Keratinocyte (primary cell): Measurements from ENCODE around the gene SPTLC2. TPM values are rescaled to one million over a fixed set of nuclear protein-coding genes. Genes with fewer than 3 reads are reported as not detected.

Experiments used
- DNase-seq: peaks from one replicate; pipeline ENCODE4 v3.0.0-alpha.2; 2011; ENCODE audit warnings: low read depth, missing footprints, low spot score
- FAIRE-seq: peaks from 2 replicates; lab custom pipeline; 2011; peaks lifted over from hg19 to GRCh38; lab: Jason Lieb, UNC
- H2AFZ ChIP-seq: 2 replicates; pipeline ENCODE4 v1.6.0; 2012; ENCODE audit warnings: low read length, control low read depth, inconsistent platforms; ENCODE audit not compliant: control insufficient read depth
- H3K27ac ChIP-seq: 2 replicates; pipeline ENCODE4 v1.5.1; 2011; ENCODE audit warnings: low read length; ENCODE audit not compliant: control insufficient read depth, insufficient read depth
- H3K27me3 ChIP-seq: 3 replicates; pipeline ENCODE4 v1.6.0; 2011; ENCODE audit warnings: low read length; ENCODE audit not compliant: control insufficient read depth, insufficient read depth; ENCODE audit errors: extremely low read depth
- H3K36me3 ChIP-seq, 2 experiments: 2 replicates in 1 of 2; 3 replicates in 1 of 2; pipeline ENCODE4 v1.5.1; 2011; ENCODE audit warnings: low read length in 2 of 2, mild to moderate bottlenecking in 1 of 2; ENCODE audit not compliant: control insufficient read depth in 2 of 2, insufficient read depth in 2 of 2; ENCODE audit errors: extremely low read depth in 1 of 2
- H3K4me1 ChIP-seq: 3 replicates; pipeline ENCODE4 v1.5.1; 2011; ENCODE audit warnings: low read length; ENCODE audit not compliant: control insufficient read depth, insufficient read depth; ENCODE audit errors: extremely low read depth
- H3K4me2 ChIP-seq: 3 replicates; pipeline ENCODE4 v1.6.0; 2011; ENCODE audit warnings: low read depth, low read length; ENCODE audit not compliant: control insufficient read depth, insufficient read depth; ENCODE audit errors: extremely low read depth
- H3K4me3 ChIP-seq, 3 experiments: fragments of 200-600 bp in 1 of 3; sonication (generic) in 1 of 3; 2 replicates in 2 of 3; 3 replicates in 1 of 3; pipeline ENCODE4 v1.5.1; 2011 to 2016; ENCODE audit warnings: low read length in 3 of 3, mild to moderate bottlenecking in 3 of 3, control low read depth in 2 of 3, inconsistent platforms in 1 of 3, low read depth in 1 of 3, mixed read lengths in 1 of 3, mixed run types in 1 of 3, moderate library complexity in 1 of 3; ENCODE audit not compliant: control insufficient read depth in 2 of 3, insufficient read depth in 2 of 3; ENCODE audit errors: extremely low read depth in 1 of 3
- H3K79me2 ChIP-seq: 2 replicates; pipeline ENCODE4 v1.6.0; 2012; ENCODE audit warnings: low read length; ENCODE audit not compliant: control insufficient read depth, insufficient read depth
- H3K9ac ChIP-seq: 3 replicates; pipeline ENCODE4 v1.6.0; 2011; ENCODE audit warnings: low read length; ENCODE audit not compliant: control insufficient read depth, insufficient read depth; ENCODE audit errors: extremely low read depth
- H3K9me1 ChIP-seq: 3 replicates; pipeline ENCODE4 v1.6.0; 2011; ENCODE audit warnings: low read length; ENCODE audit not compliant: control insufficient read depth, insufficient read depth; ENCODE audit errors: extremely low read depth
- H3K9me3 ChIP-seq: 2 replicates; pipeline ENCODE4 v1.5.1; 2012; ENCODE audit warnings: low read depth, low read length; ENCODE audit not compliant: control insufficient read depth
- H4K20me1 ChIP-seq: 3 replicates; pipeline ENCODE4 v1.6.0; 2011; ENCODE audit warnings: low read length; ENCODE audit not compliant: control insufficient read depth, insufficient read depth; ENCODE audit errors: extremely low read depth
- EZH2 ChIP-seq: IDR thresholded peaks from one replicate; pipeline ENCODE4 v1.6.1; 2012; ENCODE audit warnings: inconsistent platforms, mild to moderate bottlenecking, low read length, moderate library complexity
- dilution Hi-C: fragments of 300-500 bp; cut with MboI; formaldehyde crosslinking; loops from one replicate; pipeline ENCODE4 v1.7.0; 2020; ENCODE audit warnings: low sequenced_read_pairs; ENCODE audit not compliant: extremely low pct_ligation_motif_present
- polyA plus RNA-seq, 5 experiments: library from polyadenylated mRNA; depleted of rRNA in 3 of 5; stranded (reverse) in 3 of 5; stranded (forward) in 1 of 5; unstranded in 1 of 5; fragments of >200 nt; gene quantifications; 1 replicate in 1 of 5; 2 replicates in 3 of 5; 3 replicates in 1 of 5; pipeline versions ENCODE4 v1.2.1 to v1.2.3, GENCODE V29; 2011 to 2012; ENCODE audit warnings: missing spikeins in 2 of 5, low read depth in 1 of 5, low replicate concordance in 1 of 5
- TF ChIP-seq, protein P1 (sequence below), 3 experiments: IDR thresholded peaks in 1 of 3; conservative IDR thresholded peaks in 1 of 3; optimal IDR thresholded peaks in 1 of 3; 2 replicates in 2 of 3; 3 replicates in 1 of 3; pipeline versions ENCODE3 to v1.5.1; 2011; ENCODE audit warnings: low read length in 3 of 3, mild to moderate bottlenecking in 3 of 3, moderate library complexity in 2 of 3, control low read depth in 1 of 3, inconsistent platforms in 1 of 3; ENCODE audit not compliant: insufficient read depth in 2 of 3; ENCODE audit errors: extremely low read depth in 1 of 3

Gene SPTLC2
- polyA plus RNA-seq, 1 donor (not counting 4 experiments of a cell fraction or from before 2014, with no cell fraction given) = 46.8 TPM

DNA sequence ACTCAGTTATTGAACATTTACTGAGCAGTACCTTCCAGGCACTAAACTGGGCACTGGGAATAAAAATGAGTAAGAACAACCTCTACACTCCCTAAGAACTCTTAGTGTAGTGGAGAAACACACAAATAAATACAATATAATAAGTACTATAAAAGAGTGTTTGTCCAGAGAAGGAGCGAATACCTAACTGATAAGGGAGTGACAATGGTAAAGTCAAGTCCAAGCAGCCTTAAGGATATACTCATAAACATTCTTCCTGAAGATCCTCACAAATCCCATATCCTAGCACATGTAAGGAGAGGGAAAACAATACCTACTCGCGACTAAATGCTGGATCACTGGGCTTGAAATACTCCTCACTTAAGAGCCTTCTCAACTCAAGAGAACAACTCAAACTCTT is 32.8 kb downstream of the SPTLC2 start:
- Histone ChIP-seq H3K79me2 (peaks cover 93% of the 10 kb centered on the region), H3K36me3 (peaks cover 0 to 2% of the 10 kb centered on the region in 2 experiments), H3K27ac (no peak overlapping the region), H2AFZ (no peak overlapping the region), H3K9me3 (no peaks in the 10 kb centered on the region), H3K9me1 (no peaks in the 10 kb centered on the region), H3K4me1 (no peaks in the 10 kb centered on the region), H3K27me3 (no peaks in the 10 kb centered on the region), H3K4me2 (no peak overlapping the region), H3K4me3 (no peak overlapping the region), H3K9ac (no peak overlapping the region), H4K20me1 (no peaks in the 10 kb centered on the region)
- dilution Hi-C loops = no loop called here
- no peak for TF ChIP-seq EZH2
- TF ChIP-seq, protein P1, sequence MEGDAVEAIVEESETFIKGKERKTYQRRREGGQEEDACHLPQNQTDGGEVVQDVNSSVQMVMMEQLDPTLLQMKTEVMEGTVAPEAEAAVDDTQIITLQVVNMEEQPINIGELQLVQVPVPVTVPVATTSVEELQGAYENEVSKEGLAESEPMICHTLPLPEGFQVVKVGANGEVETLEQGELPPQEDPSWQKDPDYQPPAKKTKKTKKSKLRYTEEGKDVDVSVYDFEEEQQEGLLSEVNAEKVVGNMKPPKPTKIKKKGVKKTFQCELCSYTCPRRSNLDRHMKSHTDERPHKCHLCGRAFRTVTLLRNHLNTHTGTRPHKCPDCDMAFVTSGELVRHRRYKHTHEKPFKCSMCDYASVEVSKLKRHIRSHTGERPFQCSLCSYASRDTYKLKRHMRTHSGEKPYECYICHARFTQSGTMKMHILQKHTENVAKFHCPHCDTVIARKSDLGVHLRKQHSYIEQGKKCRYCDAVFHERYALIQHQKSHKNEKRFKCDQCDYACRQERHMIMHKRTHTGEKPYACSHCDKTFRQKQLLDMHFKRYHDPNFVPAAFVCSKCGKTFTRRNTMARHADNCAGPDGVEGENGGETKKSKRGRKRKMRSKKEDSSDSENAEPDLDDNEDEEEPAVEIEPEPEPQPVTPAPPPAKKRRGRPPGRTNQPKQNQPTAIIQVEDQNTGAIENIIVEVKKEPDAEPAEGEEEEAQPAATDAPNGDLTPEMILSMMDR (optimal IDR thresholded peaks at IDR 0.05 in 1 of 3, IDR thresholded peaks at IDR 0.05 in 1 of 3, conservative IDR thresholded peaks at IDR 0.05 in 1 of 3; ENCODE audit: extremely low read depth in 1 of 3, insufficient read depth in 2 of 3, low read length in 3 of 3) = no peak
- no peak for DNase-seq
- FAIRE-seq = no peak

DNA sequence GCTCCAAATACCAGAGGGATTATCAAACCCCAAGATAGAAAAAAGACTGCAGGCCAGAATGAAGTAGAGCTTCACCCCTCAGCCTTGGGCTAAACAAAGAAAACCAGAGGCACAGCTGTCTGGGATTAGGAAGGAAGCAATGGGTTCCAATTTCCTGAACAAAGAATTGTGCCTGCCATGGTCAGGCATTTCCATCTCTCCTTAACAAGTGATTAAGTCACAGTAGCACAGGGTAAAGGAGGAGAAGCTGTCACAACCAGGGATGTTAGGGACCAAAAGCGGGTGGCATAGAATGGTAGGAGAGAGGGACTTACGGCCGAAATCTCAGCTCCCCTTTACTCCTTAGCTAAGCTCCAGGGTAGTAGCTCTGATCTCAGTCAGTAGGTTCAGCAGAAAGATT is 33.9 kb downstream of the SPTLC2 start:
- Histone ChIP-seq H4K20me1 (no peaks in the 10 kb centered on the region), H3K4me3 (no peak overlapping the region), H3K4me1 (no peaks in the 10 kb centered on the region), H3K27me3 (no peaks in the 10 kb centered on the region), H3K9me1 (no peaks in the 10 kb centered on the region), H2AFZ (no peak overlapping the region), H3K79me2 (peaks cover 85% of the 10 kb centered on the region), H3K4me2 (no peak overlapping the region), H3K27ac (no peak overlapping the region), H3K36me3 (peaks cover 0 to 4% of the 10 kb centered on the region in 2 experiments), H3K9ac (no peak overlapping the region), H3K9me3 (no peaks in the 10 kb centered on the region)
- FAIRE-seq (no peak), DNase-seq (no peak)
- TF ChIP-seq, protein P1 (optimal IDR thresholded peaks at IDR 0.05 in 1 of 3, IDR thresholded peaks at IDR 0.05 in 1 of 3, conservative IDR thresholded peaks at IDR 0.05 in 1 of 3; ENCODE audit: extremely low read depth in 1 of 3, insufficient read depth in 2 of 3, low read length in 3 of 3) = no peak
- no peak for TF ChIP-seq EZH2
- dilution Hi-C loops = no loop called here
